GM19043 (cell line): ENCODE measurements around the gene CPSF7.
A peak's percentile ranks its signal among the peaks of the same experiment; 100 is the strongest.
"Not testable (repeated sequence)": the region's sequence is repeated elsewhere in the genome, so short reads cannot be mapped to it uniquely, and the experiment has no call there.

Experiments
- ATAC-seq: cut with Tn5 transposase; IDR thresholded peaks from one replicate; pipeline ENCODE4 v1.9.1; 2021; ENCODE audit warnings: low read depth; ENCODE audit not compliant: unreplicated experiment

CPSF7 gene

DNA sequence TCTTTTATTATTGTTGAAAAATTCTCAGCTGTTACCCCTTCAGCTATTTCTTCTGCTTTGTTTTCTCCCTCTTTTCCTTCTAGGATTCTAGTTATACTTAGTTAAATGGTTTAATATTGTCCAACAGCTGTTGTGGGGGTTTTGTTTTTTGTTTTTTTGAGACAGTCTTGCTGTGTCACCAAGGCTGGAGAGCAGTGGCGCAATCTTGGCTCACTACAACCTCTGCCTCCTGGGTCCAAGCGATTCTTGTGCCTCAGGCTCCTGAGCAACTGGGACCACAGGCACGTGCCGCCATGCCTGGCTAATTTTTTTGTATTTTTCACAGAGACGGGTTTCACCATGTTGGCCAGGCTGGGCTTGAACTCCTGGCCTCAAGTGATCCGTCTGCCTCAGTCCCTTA lies 12.8 kb upstream of the CPSF7 start:
- ATAC-seq = no peak

DNA sequence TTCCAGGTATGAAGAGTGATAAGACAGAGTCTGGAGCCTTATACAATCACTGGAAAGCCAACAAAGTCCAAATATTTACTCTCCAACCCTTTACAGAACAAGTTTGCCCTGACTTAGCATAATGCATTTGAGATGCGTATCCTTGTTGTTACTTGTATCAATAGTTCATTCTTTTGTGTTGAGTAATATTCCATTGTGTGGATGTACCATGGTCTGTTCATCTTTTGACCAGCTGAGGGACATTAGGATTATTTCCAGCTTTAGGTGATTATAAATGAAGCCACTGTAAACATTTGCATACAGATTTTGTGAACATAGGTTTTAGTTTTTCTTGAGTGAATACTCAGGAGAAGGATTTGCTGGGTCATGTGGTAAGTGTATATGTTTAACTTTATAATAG lies 9.8 kb upstream of the CPSF7 start:
- ATAC-seq = no peak

DNA sequence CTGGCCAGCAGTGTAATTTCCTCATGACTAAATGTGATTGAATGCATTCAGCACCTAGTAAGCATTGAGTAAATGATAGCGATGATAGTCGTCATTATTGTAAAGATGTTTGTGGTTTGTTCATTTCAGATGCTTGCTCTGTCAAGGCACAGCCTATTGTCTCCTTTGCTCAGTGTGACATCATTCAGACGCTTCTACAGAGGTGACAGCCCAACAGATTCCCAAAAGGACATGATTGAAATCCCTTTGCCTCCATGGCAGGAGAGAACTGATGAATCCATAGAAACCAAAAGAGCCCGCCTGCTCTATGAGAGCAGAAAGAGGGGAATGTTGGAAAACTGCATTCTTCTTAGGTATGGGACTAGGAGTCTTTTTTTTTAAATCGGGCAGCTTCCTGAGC lies 7.7 kb upstream of the CPSF7 start:
- no peak for ATAC-seq

DNA sequence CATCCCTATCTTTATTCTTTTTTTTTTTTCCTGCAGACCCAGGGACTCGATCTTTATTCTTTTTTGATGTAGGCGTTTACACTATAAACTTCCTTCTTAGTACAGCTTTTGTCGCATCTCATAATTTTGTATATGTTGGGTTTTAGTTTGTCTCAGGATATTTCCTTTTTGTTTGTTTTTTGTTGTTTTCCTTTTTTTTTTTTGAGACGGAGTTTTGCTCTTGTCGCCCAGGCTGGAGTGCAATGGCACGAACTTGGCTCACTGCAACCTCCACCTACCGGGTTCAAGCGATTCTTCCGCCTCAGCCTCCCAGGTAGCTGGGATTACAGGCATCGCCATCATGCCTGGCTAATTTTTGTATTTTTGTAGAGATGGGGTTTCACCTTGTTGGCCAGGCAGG lies 1.1 kb upstream of the CPSF7 start:
- ATAC-seq = not testable (repeated sequence)

DNA sequence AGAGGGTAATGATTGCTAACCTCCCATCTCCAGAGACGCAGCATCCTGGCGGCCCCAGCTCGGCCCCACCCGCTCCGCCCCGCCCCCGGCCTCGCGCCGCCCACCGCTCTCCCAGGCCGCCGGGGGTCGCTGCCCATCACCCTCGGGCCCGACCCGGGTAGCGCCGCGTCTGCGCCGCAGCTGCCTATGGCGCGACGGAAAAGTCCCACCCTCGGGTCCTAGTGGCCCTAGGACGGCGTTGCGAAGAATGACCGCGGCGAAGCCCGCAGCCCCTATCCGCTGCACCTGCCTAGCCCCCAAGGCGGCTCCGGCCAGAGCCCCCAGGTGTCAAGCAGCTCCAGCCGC lies 457 bp downstream of the CPSF7 start:
- ATAC-seq = peak; percentile 42

DNA sequence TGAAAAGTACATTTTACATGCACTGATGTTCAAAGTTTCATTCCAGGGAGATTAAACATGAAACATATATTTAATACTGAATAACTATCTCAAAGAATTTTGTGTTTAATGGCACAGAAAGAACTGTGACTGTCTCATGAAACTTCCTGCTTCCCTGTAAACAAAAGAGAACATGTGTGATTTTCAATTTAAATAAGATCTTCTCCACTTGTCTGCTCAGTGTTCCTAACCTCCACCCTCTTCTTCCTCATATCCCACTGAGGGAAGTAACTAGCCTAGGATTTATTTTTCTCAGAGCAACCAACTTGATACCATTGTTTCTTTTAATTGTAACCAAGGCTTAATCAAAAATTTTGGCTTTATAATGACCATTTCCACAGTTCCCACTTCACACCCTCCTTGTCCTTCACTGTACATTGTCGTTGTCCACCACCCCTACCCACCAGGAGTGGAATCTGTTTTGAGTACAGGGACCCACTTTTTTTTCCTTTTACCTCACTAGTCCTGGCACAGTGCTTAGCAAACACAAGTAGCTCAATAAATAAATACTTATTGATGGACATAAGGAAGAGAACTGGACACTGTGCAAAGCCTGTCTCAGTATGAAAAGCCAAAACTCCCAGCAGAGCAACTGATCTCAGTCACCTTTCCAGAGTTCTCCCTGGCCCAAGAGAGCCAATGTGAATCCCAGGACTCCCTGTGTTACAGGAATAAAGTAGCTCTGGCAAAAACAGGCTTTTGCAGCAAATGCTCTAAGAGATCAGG lies 4.2 kb downstream of the CPSF7 start:
- ATAC-seq = no peak

DNA sequence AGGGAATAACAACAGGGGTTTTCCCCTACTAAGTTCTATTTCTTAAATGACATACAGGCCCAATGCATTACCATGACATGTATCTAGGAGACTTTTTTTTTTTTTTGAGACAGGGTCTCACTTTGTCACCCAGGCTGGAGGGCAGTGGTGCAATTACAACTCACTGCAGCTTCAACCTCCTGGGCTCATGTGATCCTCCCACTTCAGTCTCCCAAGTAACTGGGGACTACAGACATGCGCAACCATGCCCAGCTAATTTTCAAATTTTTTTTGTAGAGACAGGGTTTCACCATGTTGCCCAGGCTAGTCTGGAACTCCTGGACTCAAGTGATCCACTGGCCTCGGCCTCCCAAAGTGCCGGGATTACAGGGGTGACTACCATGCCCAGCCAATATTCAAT lies 7.5 kb downstream of the CPSF7 start:
- ATAC-seq = no peak

DNA sequence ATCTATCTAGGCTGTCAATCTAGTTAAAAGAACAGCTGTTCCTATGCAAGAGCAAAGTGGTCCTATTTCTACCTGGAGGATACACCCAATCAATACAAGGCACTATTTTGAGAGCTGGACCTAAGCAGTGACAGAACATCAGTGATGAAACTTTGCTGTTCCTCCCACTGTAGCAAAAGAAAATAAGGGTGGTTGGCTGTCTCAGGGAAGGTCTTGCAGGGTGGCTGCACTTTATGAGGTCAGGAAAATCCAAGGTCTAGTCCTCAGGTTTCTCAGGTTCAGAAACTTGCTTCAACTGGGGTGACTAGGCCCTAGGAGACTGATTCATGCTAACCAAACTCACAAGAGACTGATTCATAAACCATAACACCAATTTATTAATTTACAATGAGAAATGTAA lies 11.6 kb downstream of the CPSF7 start:
- ATAC-seq = no peak

DNA sequence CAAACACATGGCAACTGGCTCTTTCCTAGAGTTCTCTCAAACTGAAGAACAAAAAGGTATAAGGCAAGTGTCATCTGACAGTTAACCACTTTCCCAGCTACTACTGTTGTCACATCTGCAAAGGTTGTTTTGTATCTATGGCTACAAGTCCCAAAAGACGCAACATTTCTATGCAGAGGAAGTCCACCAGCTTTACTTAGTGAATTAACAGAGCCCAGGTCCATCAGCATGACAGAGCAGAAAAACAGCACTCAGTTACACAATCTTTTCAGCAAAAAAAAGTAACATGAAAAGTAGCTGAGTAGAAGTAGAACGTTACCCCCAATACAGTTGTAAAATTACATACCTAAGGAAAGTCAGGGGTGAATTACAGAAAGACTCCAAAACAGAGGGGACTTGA lies 12.1 kb downstream of the CPSF7 start:
- ATAC-seq = no peak

DNA sequence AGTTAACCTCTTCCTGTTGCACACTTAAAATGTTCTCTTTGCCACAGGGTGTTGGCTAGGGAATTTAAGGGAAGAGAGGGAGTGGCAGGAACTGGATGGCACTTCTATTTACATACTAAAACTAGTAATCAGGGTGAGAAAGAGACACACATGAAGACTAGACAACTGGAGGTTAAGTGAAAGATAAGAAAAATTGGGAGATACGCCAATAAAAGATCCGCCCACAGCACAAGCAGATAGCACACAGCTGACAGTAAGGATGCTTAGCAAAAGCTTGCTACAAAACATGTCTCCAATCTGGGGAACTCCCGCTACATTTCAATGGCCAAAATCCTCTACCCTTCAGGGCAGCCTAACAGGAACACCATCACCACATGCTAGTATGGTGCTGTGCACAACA lies 12.8 kb downstream of the CPSF7 start:
- ATAC-seq = no peak

DNA sequence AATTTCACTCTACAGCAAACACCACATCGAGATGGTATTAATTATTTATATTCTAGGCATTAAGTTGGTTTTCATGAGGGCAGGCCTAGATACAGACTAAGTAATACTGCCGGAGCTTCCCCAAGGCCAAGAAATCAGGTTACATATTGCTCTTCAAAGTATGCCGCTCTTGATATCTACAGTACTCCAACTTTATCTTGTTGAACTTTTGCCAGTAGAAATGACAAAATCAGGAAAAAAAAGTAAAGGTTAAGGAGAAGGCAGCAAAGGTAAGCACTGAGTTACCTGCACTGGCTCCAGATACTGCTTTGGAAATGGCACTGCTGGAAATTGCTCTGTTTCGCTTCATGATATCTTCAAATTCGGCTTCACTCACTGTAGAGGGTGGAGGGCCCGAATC lies 14.4 kb downstream of the CPSF7 start:
- no peak for ATAC-seq

DNA sequence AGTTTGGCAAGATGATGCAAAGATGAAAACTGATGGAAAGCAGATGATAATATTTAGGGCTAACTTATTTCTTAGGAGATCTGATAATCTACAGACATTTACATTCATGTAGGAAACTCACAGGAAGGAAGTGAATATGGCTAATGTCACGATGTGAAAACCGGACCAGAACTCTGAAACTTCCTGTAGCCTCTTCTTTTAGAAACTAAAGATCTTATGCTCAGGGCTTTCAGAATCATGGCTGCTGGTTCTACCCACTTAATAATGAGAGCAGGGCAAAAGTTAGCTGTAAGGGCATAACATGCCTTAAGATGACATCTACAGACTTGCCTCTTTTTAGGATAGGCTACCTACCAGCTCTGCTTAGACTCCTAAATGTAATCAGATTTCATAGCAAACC lies 15.2 kb downstream of the CPSF7 start:
- no peak for ATAC-seq

DNA sequence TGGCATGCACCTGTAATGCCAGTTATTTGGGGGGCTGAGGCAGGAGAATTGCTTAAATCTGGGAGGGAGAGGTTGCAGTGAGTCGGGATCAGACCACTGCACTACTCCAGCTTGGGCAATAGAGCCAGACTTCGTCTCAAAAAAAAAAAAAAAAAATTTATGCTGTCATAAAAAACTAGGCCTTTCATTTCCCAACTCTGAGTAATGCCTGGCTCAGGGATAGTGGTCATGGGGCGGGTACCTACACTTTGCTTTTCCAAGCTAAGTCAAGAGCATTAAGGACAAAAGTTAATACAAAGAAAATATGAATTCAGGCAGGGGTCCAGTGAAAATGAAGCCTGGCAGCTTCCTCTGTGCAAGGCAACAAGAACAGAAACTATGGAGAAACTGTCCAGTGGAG lies 16.3 kb downstream of the CPSF7 start:
- ATAC-seq = no peak

DNA sequence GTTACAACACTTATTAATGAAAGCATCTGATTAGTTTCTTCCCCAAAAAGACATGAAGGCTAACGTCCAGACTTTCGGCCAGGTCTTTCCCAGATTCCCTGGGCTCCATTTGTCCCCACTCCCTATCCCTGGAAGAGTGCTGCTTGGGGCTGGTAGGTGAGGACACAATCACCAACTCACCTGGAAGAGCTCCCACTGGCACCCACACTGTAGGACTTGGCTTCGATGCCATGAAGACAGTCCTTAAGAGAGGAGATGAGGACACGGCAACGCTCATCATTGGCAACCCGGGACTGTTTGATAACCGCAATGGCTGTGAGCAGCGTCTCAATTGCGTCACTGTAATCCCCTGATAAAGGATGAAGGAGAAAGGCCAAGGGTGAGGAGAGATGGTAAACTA lies 18.2 kb downstream of the CPSF7 start:
- ATAC-seq = no peak

DNA sequence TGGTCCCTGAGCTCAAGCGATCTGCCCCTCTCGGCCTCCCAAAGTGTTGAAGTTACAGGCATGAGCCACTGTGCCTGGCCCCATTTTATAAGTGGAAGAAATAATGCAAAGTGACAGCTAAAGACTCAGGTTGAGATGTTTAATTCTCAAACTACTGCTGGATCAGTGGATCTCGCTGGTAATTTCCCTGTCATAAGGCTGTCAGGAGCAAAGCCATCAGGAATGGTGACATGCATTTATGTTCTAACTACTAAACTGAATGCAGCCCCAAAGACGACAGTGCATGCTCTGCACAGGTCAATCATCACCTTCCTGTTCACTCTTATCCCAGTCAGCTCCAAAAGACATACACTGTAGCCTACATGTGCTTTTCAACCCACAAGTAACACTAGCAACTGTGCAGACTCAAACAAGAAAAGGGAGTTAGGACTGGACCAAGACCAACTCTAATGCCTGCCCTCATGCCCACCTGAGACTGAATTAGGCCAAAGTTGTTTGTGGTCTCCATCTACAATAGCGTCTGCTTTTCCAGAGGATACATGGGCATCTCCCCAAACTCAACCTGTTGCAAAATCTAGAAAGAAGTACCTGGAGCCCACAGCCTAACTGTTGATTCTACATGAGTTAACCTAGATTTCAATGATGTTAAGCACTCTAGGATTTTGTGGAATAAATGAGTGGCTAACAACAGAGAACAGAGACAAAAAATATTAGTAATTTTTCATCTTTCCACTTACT lies 22.6 kb downstream of the CPSF7 start:
- ATAC-seq = no peak

DNA sequence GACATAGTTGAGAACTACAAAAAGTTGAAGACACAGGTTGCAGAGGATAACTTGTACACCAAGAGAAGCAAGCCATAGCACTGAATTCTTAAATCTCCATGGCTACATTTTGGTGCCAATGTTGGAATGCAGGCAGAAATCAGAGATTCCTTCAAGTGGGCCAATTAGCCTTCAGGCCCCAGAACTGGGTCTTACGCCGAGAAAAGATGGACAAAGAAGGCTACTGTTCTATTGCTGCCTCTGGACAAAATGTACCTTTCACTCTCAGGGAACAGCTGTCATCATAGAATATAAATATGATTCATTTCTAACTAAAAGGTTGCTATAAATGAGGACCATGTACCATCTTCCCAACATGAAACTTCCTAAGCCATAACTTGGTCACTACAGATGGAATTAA lies 23.7 kb downstream of the CPSF7 start:
- no peak for ATAC-seq

DNA sequence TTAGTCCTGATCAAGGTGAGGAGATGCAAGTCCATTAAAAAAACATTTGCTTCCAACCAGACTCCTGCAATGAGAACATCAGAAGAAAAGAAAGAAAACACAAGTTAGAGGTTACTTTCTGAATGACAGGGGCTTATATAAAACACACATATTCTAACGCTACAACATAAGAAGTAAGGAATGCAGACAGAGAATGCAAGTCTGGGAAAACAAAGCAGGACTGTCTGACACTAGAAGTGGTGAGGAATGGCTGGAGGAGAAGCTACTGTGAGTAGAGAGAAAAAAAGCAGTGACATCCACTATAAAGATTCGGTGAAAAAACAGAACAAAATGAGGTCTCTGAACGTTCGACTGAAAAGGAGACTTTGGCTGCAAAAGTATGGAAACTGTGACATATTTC lies 25.1 kb downstream of the CPSF7 start:
- ATAC-seq = no peak

DNA sequence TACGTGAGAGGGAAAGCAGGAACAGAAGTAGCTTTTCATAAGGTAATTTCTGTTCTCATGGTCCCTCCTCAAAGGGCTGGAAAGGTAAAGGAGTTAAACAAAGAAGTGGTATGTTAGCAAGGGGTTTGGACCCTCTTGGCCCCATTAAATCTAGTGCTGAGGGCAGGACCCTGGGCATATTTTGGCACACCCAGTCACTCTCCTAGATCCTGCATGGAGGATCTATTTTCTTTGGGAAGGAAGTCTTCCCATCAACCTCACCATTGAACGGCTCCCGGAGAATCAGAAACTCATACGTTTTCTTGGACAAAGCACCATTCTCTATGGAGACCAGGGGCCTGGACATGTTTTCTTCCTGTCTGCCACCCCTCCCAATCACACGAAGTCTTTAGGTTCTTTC lies 25.7 kb downstream of the CPSF7 start:
- no peak for ATAC-seq

DNA sequence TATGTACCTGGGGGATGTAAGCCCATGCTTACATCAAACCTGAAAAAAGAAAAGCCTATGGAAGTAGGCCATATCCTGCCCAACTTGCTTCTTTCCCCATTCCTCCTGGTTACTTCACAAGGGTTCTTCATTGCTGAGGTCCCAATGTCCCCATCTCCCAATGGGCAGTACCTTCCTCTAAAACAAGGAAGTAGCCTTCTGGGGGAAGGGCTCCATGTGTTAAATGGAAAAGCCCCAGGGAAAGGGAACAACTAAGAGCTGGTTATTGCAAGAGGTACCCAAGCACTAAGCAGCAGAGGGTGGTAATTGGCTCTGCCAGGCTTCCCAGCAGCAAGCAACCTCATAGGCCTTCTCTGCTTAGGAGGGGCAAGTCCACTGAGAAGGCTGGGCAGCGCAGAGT lies 26.1 kb downstream of the CPSF7 start:
- no peak for ATAC-seq

DNA sequence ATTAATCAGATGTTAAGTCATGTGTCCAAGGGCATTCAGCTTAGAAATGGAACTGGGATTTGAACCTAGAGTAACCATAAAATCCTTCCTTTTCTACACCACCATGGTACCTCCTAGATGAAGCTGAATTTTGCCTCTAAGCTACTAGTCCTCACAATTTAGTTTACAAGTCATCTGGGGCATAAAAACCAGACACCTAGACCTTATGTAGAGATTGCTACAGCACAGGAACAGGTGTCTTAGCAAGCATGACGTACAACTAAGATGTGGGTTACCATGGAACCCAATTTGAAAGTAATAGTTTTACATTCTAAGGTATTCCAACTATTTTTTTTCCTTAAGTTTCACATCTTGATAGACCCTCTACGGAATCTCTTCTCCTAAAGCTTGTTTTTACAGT lies 28.2 kb downstream of the CPSF7 start:
- no peak for ATAC-seq

DNA sequence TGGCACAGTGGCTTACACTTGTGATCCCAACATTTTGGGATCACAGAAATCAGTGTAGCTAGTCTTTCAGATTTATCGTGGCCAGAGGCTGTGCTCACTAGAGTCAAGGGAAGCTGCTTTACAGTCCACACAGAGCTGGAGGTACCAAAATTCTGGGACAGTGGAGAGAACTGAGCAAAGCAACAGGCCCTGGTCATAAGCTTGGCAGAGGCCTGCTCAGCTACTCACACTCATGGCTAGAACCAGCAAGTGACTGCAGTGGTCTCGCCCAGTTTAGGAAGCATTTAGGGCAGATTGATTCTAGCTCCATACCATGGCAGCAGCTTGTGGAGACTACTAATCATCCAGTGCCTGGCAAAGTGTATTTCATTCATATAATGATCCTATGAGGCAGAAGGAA lies 28.6 kb downstream of the CPSF7 start:
- ATAC-seq = no peak

DNA sequence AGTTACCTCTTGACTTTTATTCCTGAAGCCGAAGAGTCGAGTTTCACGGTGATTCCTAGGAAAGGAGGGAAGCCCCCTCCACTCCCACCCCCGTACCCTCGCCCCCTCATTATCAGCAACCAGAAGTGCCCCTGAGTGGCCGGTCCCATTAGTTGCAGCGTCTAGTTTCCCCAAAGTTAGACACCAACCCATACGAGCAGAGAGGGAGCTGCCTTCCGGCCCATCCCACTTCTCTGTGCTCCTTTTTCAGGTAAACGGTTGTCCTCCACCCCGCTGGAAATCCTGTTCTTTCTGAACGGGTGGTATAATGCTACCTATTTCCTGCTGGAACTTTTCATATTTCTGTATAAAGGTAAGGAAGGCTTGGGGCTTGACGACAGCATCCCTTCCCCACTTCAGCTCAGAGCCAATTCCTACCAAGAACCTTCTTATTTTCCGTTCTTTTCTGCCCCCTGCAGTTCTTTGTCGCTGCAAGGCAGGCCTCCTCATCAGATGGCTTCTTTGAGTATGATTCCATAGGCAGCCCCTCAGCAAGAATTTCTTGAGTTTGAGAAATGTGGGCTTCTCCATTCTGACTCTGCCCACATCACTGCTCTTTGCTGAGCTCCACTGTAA lies 36.7 kb downstream of the CPSF7 start:
- ATAC-seq = no peak
